HepG2 (cell line): Measurements from ENCODE around the gene RNU7-1. TPM values are rescaled to one million over a fixed set of nuclear protein-coding genes. Genes with fewer than 3 reads are reported as not detected.

Experiments
- ARID4A ChIP-seq: sonication (generic); formaldehyde crosslinking; IDR thresholded peaks from 2 replicates; pipeline ENCODE4 v1.5.0; 2020; ENCODE audit warnings: mild to moderate bottlenecking, missing genetic modification reagents, borderline replicate concordance
- BCL6 ChIP-seq: IDR thresholded peaks from 2 replicates; pipeline ENCODE4 v1.6.1; 2016; ENCODE audit warnings: missing genetic modification reagents, missing compliant biosample characterization
- CREBL2 ChIP-seq: sonication (generic); formaldehyde crosslinking; IDR thresholded peaks from 2 replicates; pipeline ENCODE4 v1.8.1; 2023; ENCODE audit warnings: missing genetic modification reagents, mild to moderate bottlenecking, borderline replicate concordance
- ESRRA ChIP-seq: sonication (generic); formaldehyde crosslinking; IDR thresholded peaks from 2 replicates; pipeline ENCODE4 v1.5.1; 2020; ENCODE audit warnings: mild to moderate bottlenecking, low read depth, missing genetic modification reagents
- FOXM1 ChIP-seq: sonication (generic); formaldehyde crosslinking; IDR thresholded peaks from 2 replicates; pipeline ENCODE4 v1.5.0; 2020; ENCODE audit warnings: missing genetic modification reagents
- HMG20A ChIP-seq: IDR thresholded peaks from 2 replicates; pipeline ENCODE4 v1.6.1; 2016; ENCODE audit warnings: borderline replicate concordance
- HOXA3 ChIP-seq: sonication (generic); formaldehyde crosslinking; IDR thresholded peaks from 2 replicates; pipeline ENCODE4 v1.5.0; 2020; ENCODE audit warnings: missing genetic modification reagents
- JDP2 ChIP-seq: sonication (generic); formaldehyde crosslinking; IDR thresholded peaks from 2 replicates; pipeline ENCODE4 v1.8.1; 2022; ENCODE audit warnings: missing genetic modification reagents, borderline replicate concordance
- MAZ ChIP-seq, 2 experiments: sonication (generic) in 1 of 2; formaldehyde crosslinking in 1 of 2; IDR thresholded peaks; 2 replicates each; pipeline versions ENCODE4 v1.5.0 to v1.6.1; 2012 to 2020; ENCODE audit warnings: low read depth in 2 of 2, mild to moderate bottlenecking in 2 of 2, borderline replicate concordance in 1 of 2, improper control_type of control experiment in 1 of 2, low read length in 1 of 2, missing genetic modification reagents in 1 of 2, moderate library complexity in 1 of 2
- PAXIP1 ChIP-seq: sonication (generic); formaldehyde crosslinking; conservative IDR thresholded peaks from 2 replicates; pipeline ENCODE4 v1.4.0; 2020; ENCODE audit warnings: mild to moderate bottlenecking, missing genetic modification reagents, moderate library complexity
- PTBP1 ChIP-seq: fragments of 200-400 bp; formaldehyde crosslinking; IDR thresholded peaks from 2 replicates; pipeline ENCODE4 v1.6.1; 2018; ENCODE audit warnings: low read length, low read depth; ENCODE audit not compliant: poor library complexity, severe bottlenecking
- YY1 ChIP-seq: IDR thresholded peaks from 2 replicates; pipeline ENCODE4 v1.6.1; 2011; ENCODE audit warnings: low read length, low read depth, moderate library complexity, mild to moderate bottlenecking; ENCODE audit not compliant: insufficient read depth, insufficient replicate concordance
- ZBED4 ChIP-seq: sonication (generic); formaldehyde crosslinking; IDR thresholded peaks from 2 replicates; pipeline ENCODE4 v1.4.0; 2020; ENCODE audit warnings: missing genetic modification reagents, borderline replicate concordance
- ZNF567 ChIP-seq: sonication (generic); formaldehyde crosslinking; IDR thresholded peaks from 2 replicates; pipeline ENCODE4 v1.8.1; 2023; ENCODE audit warnings: mild to moderate bottlenecking, missing genetic modification reagents, borderline replicate concordance
- ZNF598 ChIP-seq: sonication (generic); formaldehyde crosslinking; IDR thresholded peaks from 2 replicates; pipeline ENCODE4 v1.5.1; 2020; ENCODE audit warnings: mild to moderate bottlenecking, missing genetic modification reagents, borderline replicate concordance
- ZNF629 ChIP-seq: sonication (generic); formaldehyde crosslinking; conservative IDR thresholded peaks from 2 replicates; pipeline ENCODE4 v1.5.0; 2020; ENCODE audit warnings: missing genetic modification reagents
- ZNF792 ChIP-seq: IDR thresholded peaks from 2 replicates; pipeline ENCODE4 v1.6.1; 2016
- polyA plus RNA-seq, 8 experiments: library from polyadenylated mRNA; depleted of rRNA in 3 of 8; stranded (reverse) in 7 of 8; unstranded in 1 of 8; fragments of >200 nt; fragmentation: Illumina TruSeq in 4 of 8; extraction: Trizol in 4 of 8; gene quantifications; 2 replicates each; pipeline versions ENCODE4 v1.2.1 to v1.2.3, GENCODE V29; 2011 to 2016; ENCODE audit warnings: low read depth in 4 of 8, missing spikeins in 1 of 8, mixed read lengths in 1 of 8; ENCODE audit not compliant: insufficient read depth in 1 of 8
- total RNA-seq, 5 experiments: library from RNA; depleted of rRNA; stranded (reverse); fragments of >200 nt; fragmentation: Illumina TruSeq; extraction: Trizol; gene quantifications; 2 replicates each; pipeline ENCODE4 v1.2.3, GENCODE V29; 2016; ENCODE audit warnings: low read depth in 1 of 5

Gene RNU7-1
- total and polyA plus RNA-seq, 2 of the 13 experiments (the other 11 are each of a cell fraction or from before 2014, with no cell fraction given): not detected

GRCh38 chr12:6927379-6928021 lies 16.1 kb upstream of the RNU7-1 start, which contains the start of gene ATN1 (continued):
- TF ChIP-seq PAXIP1 (CRISPR knock-in tag) (peak; percentile 28; the same call in 1 of the 2 replicates), HMG20A (CRISPR knock-in tag) (no peak), ZNF792 (CRISPR knock-in tag) (no peak), FOXM1 (no peak), JDP2 (CRISPR knock-in tag) (no peak), ESRRA (CRISPR knock-in tag) (no peak), YY1 (peak; percentile 26), ZBED4 (peak; percentile 40; the same call in 1 of the 2 replicates), CREBL2 (no peak), MAZ (IDR thresholded peaks at IDR 0.05; ENCODE audit: borderline replicate concordance, low read depth, low read length) (peak; percentile 77; the same call in 1 of the 2 replicates), MAZ (CRISPR knock-in tag; IDR thresholded peaks at IDR 0.05; ENCODE audit: low read depth) (peak; percentile 64), PTBP1 (no peak), HOXA3 (CRISPR knock-in tag) (0 out of 2 replicates have a peak, but pooled peaks have one; percentile 12), ZNF629 (CRISPR knock-in tag) (no peak), ZNF567 (CRISPR knock-in tag) (no peak), ARID4A (CRISPR knock-in tag) (peak; percentile 57; the same call in 1 of the 2 replicates), BCL6 (no peak), ZNF598 (CRISPR knock-in tag) (no peak)
